Transverse colon (tissue), 4 donors: ENCODE data around the gene INPP4B. TPM values are rescaled to one million over a fixed set of nuclear protein-coding genes. Genes with fewer than 3 reads are reported as not detected.

Experiments
- DNase-seq: peaks from one replicate; pipeline ENCODE4 v3.0.0-alpha.2; 2019
- H3K27ac ChIP-seq, 4 donors: fragments of 200-600 bp; sonication (generic); 2 replicates each; pipeline ENCODE4 v1.5.1; 2016 to 2018; ENCODE audit warnings: inconsistent platforms in 4 of 4
- H3K27me3 ChIP-seq: fragments of 200-600 bp; sonication (generic); 2 replicates; pipeline ENCODE4 v1.5.1; 2017; ENCODE audit warnings: inconsistent platforms
- H3K36me3 ChIP-seq, 4 donors: fragments of 200-600 bp; sonication (generic); 2 replicates each; pipeline ENCODE4 v1.5.1; 2017 to 2019; ENCODE audit warnings: inconsistent platforms in 4 of 4
- H3K4me1 ChIP-seq, 4 donors: fragments of 200-600 bp; sonication (generic); 2 replicates each; pipeline ENCODE4 v1.5.1; 2017 to 2020; ENCODE audit warnings: inconsistent platforms in 4 of 4
- H3K4me3 ChIP-seq, 4 donors: fragments of 200-600 bp; sonication (generic); 1 replicate in 1 of 4; 2 replicates in 3 of 4; pipeline versions ENCODE4 v1.5.1 to v1.6.1; 2017 to 2019; ENCODE audit warnings: inconsistent platforms in 4 of 4
- H3K9me3 ChIP-seq, 2 donors: fragments of 200-600 bp; sonication (generic); 2 replicates each; pipeline ENCODE4 v1.5.1; 2017 to 2019; ENCODE audit warnings: inconsistent platforms in 2 of 2
- EP300 ChIP-seq: sonication (generic); formaldehyde crosslinking; IDR thresholded peaks from one replicate; pipeline ENCODE4 v1.6.1; 2017; ENCODE audit warnings: antibody characterized with exemption, low read depth
- POLR2A ChIP-seq: fragments of 450-650 bp; IDR thresholded peaks from one replicate; pipeline ENCODE4 v1.6.1; 2016; ENCODE audit warnings: antibody characterized with exemption, mild to moderate bottlenecking, moderate library complexity
- POLR2AphosphoS5 ChIP-seq, 3 donors: sonication (generic); formaldehyde crosslinking; IDR thresholded peaks; one replicate each; pipeline ENCODE4 v1.6.1; 2016; ENCODE audit warnings: antibody characterized with exemption in 3 of 3
- WGBS, 2 donors: methylation state at CpG; one replicate each; pipeline ENCODE4 v1.1.5; 2018; ENCODE audit warnings: low coverage in 1 of 2; 5-methylcytosine and 5-hydroxymethylcytosine counted together
- in situ Hi-C, 4 donors: fragments of 200-750 bp; cut with MboI; loops; one replicate each; pipeline versions ENCODE4 v1.15.0 to v1.15.1; 2017; ENCODE audit warnings: low sequenced_read_pairs in 3 of 4, low pct_ligation_motif_present in 1 of 4, low pct_unique_long_range_greater_than_20kb in 1 of 4
- intact Hi-C: fragments of 100-400 bp; cut with DNase I; formaldehyde crosslinking; loops from one replicate; pipeline ENCODE4 v1.15.1; 2023; ENCODE audit warnings: low total_unique reads
- total RNA-seq, 4 donors: library from RNA; depleted of rRNA; stranded (reverse); fragments of >200 nt; gene quantifications; one replicate each; pipeline ENCODE4 v1.1.0, GENCODE V29; 2016
- TF ChIP-seq, protein P1 (sequence below), 5 experiments: fragments of 200-600 bp in 3 of 5; fragments of 450-650 bp in 2 of 5; sonication (generic) in 3 of 5; IDR thresholded peaks; 1 replicate in 2 of 5; 2 replicates in 3 of 5; pipeline ENCODE4 v1.5.1; 2016 to 2017; ENCODE audit warnings: antibody characterized with exemption in 5 of 5, inconsistent platforms in 3 of 5, mild to moderate bottlenecking in 2 of 5, moderate library complexity in 1 of 5

INPP4B gene
- total RNA-seq, 4 donors from 2014 or later, result 18.3 to 33.8 (median 31.4) TPM

- Histone ChIP-seq H3K4me1 (peaks cover 0 to 5% (median 0%) of the 10 kb centered on the region in 4 donors), H3K9me3 (no peaks in the 10 kb centered on the region), H3K27me3 (no peaks in the 10 kb centered on the region), H3K36me3 (no peaks in the 10 kb centered on the region), H3K4me3 (no peak overlapping the region), H3K27ac (peak overlapping the region in 1 of 4 donors; percentile 30)
- no peak for DNase-seq
- TF ChIP-seq POLR2A (no peak), EP300 (no peak), POLR2AphosphoS5 (IDR thresholded peaks at IDR 0.05) (no peak)
- TF ChIP-seq, protein P1, sequence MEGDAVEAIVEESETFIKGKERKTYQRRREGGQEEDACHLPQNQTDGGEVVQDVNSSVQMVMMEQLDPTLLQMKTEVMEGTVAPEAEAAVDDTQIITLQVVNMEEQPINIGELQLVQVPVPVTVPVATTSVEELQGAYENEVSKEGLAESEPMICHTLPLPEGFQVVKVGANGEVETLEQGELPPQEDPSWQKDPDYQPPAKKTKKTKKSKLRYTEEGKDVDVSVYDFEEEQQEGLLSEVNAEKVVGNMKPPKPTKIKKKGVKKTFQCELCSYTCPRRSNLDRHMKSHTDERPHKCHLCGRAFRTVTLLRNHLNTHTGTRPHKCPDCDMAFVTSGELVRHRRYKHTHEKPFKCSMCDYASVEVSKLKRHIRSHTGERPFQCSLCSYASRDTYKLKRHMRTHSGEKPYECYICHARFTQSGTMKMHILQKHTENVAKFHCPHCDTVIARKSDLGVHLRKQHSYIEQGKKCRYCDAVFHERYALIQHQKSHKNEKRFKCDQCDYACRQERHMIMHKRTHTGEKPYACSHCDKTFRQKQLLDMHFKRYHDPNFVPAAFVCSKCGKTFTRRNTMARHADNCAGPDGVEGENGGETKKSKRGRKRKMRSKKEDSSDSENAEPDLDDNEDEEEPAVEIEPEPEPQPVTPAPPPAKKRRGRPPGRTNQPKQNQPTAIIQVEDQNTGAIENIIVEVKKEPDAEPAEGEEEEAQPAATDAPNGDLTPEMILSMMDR (IDR thresholded peaks at IDR 0.05), result no peak
- in situ Hi-C loops (loop anchor here in 1 of 4 donors (25.0 kb wide), 1 partner anchor 506 kb away; the partner anchor contains the start of gene INPP4B), intact Hi-C loops (no loop called here)
- 69% methylated on average over 4 of the region's 4 CpGs; no CpG with 5 or more reads in 1 of the 2 donors for WGBS, 2 donors
Measured at GRCh38 chr4:142331132-142331531, 515.0 kb downstream of the INPP4B start.

DNA sequence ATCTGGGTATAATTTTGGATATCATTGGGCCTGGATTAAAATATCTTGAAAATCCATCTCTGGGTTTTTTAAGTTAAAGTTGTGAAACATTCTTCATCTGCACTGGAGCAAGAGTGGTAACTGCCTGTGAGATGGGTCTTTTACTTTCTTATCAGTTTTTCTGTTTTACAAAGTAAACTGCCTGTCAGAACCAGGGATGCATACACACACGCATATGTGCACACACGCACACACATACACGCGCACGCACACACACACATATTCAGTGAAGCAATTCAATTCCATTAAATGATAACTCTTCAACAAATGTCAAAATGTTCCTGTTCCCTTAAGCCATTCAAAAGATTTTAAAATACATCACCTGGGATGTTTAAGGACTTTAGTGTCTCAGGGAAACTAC is 515.8 kb downstream of the INPP4B start:
- intact Hi-C loops (no loop called here), in situ Hi-C loops (loop anchor here in 1 of 4 donors (25.0 kb wide), 1 partner anchor 507 kb away; the partner anchor contains the start of gene INPP4B)
- TF ChIP-seq EP300, result no peak
- no peak for TF ChIP-seq POLR2AphosphoS5 (IDR thresholded peaks at IDR 0.05)
- TF ChIP-seq, protein P1 (IDR thresholded peaks at IDR 0.05), result no peak
- no peak for TF ChIP-seq POLR2A
- no peak overlapping the region for H3K4me3 ChIP-seq
- no peaks in the 10 kb centered on the region for H3K9me3 ChIP-seq
- H3K4me1 ChIP-seq, result peaks cover 0 to 5% (median 0%) of the 10 kb centered on the region in 4 donors
- 95 to 97% methylated on average over 5 of the region's 5 CpGs for WGBS, 2 donors
- H3K27ac ChIP-seq, result peak overlapping the region in 1 of 4 donors; percentile 26
- no peaks in the 10 kb centered on the region for H3K27me3 ChIP-seq
- H3K36me3 ChIP-seq, result no peaks in the 10 kb centered on the region
- no peak for DNase-seq

GRCh38 chr4:142329313-142329712 is 516.8 kb downstream of the INPP4B start:
- H3K27me3 ChIP-seq, result no peaks in the 10 kb centered on the region
- intact Hi-C loops, result no loop called here
- in situ Hi-C loops, result loop anchor here in 1 of 4 donors (25.0 kb wide), 1 partner anchor 508 kb away; the partner anchor contains the start of gene INPP4B

DNA sequence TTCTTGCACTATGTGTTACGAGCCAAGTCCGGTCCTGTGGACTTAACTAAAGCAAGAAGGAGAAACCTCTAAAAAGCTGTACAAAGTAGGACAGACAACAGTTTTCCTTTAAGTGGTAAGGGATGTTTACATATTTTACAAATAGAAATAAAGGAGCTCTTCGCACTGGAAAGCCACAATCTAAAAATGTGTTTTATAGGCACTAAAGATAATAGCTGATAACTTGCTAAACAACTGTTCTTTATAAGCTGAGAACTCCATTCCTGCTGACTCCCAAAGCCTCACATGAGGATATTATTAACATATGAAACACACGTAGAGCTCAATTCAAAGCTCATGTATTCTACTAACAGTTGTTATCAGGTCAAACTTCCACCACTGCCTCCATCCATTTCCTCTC is 519.9 kb downstream of the INPP4B start:
- intact Hi-C loops (no loop called here), in situ Hi-C loops (loop anchor here in 1 of 4 donors (25.0 kb wide), 1 partner anchor 511 kb away; the partner anchor contains the start of gene INPP4B)
- Histone ChIP-seq H3K4me3 (no peak overlapping the region), H3K4me1 (peaks cover 0 to 5% (median 0%) of the 10 kb centered on the region in 4 donors), H3K27me3 (no peaks in the 10 kb centered on the region), H3K36me3 (no peaks in the 10 kb centered on the region), H3K27ac (no peak overlapping the region), H3K9me3 (no peaks in the 10 kb centered on the region)
- no peak for TF ChIP-seq POLR2AphosphoS5 (IDR thresholded peaks at IDR 0.05)
- no peak for TF ChIP-seq EP300
- TF ChIP-seq, protein P1 (IDR thresholded peaks at IDR 0.05), result no peak
- TF ChIP-seq POLR2A, result no peak
- no peak for DNase-seq
- WGBS, 2 donors, result 72% methylated on average over 4 of the region's 4 CpGs

More at GRCh38 chr4:142329313-142329712, 516.8 kb downstream of the INPP4B start:
- no peak overlapping the region for H3K4me3 ChIP-seq
- TF ChIP-seq POLR2A (no peak), EP300 (no peak), POLR2AphosphoS5 (IDR thresholded peaks at IDR 0.05) (no peak)
- TF ChIP-seq, protein P1 (IDR thresholded peaks at IDR 0.05), result no peak
- H3K27ac ChIP-seq, result no peak overlapping the region
- WGBS, 2 donors, result 66 to 80% methylated on average over 1 of the region's 1 CpG
- H3K4me1 ChIP-seq, result peaks cover 0 to 5% (median 0%) of the 10 kb centered on the region in 4 donors
- no peaks in the 10 kb centered on the region for H3K36me3 ChIP-seq
- no peaks in the 10 kb centered on the region for H3K9me3 ChIP-seq
- DNase-seq, result no peak
